ENCODE results near the gene BPIFB6. TPM values are rescaled to one million over a fixed set of nuclear protein-coding genes. Genes with fewer than 3 reads are reported as not detected.

Gene BPIFB6
- total RNA-seq, 3 donors from 2014 or later = not detected

DNA sequence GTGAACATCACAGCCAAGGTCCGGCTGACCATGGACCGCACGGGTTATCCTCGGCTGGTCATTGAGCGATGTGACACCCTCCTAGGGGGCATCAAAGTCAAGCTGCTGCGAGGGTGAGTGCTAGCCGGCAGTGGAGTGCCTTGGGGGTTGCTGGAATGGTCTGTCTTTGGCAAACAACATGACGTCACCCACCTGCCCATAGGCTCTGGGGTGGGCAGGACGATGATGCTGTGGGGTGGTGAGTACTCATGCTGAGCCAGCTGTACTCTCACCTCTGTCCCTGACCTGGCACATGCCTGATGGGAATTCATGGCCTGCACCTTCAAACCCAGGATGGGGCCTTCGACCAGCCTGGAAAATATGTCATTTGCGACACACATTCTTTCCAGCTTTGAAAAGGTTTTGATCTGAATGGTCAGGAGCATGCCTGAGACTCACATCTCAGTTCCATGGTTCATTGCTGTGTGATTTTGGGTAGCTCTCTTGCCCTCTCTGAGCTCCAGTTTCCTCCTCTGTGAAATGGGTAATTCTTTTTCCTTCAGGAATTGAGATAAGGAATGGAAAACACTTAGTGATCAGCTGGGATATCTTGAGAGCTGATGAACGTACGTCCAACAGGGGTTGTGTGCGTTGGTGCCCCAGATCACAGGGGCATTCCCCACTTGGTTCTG lies 54.7 kb downstream of the BPIFB6 start:
- no peak overlapping the region for H3K4me3 ChIP-seq
- ATAC-seq (no peak), DNase-seq (no peak)
- H3K4me1 ChIP-seq (ENCODE audit: low read depth) = no peaks in the 10 kb centered on the region
- TF ChIP-seq, protein P1, sequence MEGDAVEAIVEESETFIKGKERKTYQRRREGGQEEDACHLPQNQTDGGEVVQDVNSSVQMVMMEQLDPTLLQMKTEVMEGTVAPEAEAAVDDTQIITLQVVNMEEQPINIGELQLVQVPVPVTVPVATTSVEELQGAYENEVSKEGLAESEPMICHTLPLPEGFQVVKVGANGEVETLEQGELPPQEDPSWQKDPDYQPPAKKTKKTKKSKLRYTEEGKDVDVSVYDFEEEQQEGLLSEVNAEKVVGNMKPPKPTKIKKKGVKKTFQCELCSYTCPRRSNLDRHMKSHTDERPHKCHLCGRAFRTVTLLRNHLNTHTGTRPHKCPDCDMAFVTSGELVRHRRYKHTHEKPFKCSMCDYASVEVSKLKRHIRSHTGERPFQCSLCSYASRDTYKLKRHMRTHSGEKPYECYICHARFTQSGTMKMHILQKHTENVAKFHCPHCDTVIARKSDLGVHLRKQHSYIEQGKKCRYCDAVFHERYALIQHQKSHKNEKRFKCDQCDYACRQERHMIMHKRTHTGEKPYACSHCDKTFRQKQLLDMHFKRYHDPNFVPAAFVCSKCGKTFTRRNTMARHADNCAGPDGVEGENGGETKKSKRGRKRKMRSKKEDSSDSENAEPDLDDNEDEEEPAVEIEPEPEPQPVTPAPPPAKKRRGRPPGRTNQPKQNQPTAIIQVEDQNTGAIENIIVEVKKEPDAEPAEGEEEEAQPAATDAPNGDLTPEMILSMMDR (IDR thresholded peaks at IDR 0.05) = no peak
- H3K9me3 ChIP-seq = no peaks in the 10 kb centered on the region
- no peaks in the 10 kb centered on the region for H3K36me3 ChIP-seq (ENCODE audit: low read depth)
- intact Hi-C loops (cut with DNase I, micrococcal nuclease) = no loop called here

DNA sequence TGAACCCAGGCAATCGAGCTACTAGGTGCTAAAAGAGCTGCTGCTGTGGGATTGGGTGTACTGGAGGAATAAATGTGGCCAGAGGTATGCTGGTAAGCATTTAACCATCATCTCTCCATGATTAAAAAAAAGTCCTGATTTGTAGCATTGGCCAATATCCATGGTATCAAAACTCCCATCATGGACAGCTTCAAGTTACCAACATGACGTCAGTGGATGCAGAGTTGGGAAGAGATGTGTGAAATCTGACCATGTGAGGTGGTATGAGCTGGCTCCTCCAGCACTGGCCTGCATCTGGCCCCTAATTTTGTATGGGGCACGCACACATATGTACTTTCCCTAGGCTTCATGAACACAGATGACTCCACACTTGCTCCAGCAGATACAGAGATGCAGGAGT lies 59.7 kb downstream of the BPIFB6 start:
- TF ChIP-seq, protein P1 (IDR thresholded peaks at IDR 0.05) = no peak
- ATAC-seq (no peak), DNase-seq (no peak)
- Histone ChIP-seq H3K36me3 (ENCODE audit: low read depth) (no peaks in the 10 kb centered on the region), H3K4me3 (no peak overlapping the region), H3K9me3 (no peaks in the 10 kb centered on the region), H3K4me1 (ENCODE audit: low read depth) (no peaks in the 10 kb centered on the region)
- intact Hi-C loops (cut with DNase I, micrococcal nuclease) = no loop called here

DNA sequence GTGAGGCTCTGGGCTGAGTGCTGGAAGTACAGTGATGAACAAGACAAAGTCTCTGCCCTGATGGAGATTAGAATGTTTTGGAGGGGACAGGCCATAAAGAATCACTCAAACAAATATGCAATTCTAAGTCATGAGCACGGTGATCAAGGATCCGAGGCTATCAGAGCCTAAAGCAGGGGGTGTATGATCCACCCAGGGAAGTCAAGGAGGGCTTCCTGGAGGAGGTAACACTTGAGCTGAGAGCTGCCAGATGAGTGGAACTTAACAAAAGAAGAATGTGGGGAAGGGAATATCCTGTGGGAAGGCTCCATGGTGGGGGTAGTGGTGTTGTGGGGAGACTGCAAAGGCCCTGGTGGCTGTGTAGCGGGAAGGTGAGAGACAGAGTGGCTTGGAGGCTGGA lies 60.2 kb downstream of the BPIFB6 start:
- TF ChIP-seq, protein P1 (IDR thresholded peaks at IDR 0.05) = no peak
- H3K36me3 ChIP-seq (ENCODE audit: low read depth) = no peaks in the 10 kb centered on the region
- intact Hi-C loops (cut with DNase I, micrococcal nuclease) = no loop called here
- ATAC-seq (no peak), DNase-seq (no peak)
- no peak overlapping the region for H3K4me3 ChIP-seq
- no peaks in the 10 kb centered on the region for H3K4me1 ChIP-seq (ENCODE audit: low read depth)
- no peaks in the 10 kb centered on the region for H3K9me3 ChIP-seq

DNA sequence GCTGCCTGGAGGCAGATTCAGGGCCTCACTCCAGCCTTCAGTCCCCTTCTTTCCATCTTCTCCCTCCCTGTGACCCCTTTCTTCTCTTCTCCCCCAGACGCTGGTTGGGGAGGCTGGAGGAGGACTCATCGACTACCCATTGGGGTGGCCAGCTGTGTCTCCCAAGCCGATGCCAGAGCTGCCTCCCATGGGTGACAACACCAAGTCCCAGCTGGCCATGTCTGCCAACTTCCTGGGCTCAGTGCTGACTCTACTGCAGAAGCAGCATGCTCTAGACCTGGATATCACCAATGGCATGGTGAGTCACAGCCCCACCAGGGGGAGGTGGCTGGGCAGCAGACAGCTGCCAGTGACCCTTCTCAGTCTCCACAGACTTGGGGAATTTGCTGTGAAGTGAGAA lies 60.9 kb downstream of the BPIFB6 start:
- no peaks in the 10 kb centered on the region for H3K4me1 ChIP-seq (ENCODE audit: low read depth)
- DNase-seq = no peak
- no peaks in the 10 kb centered on the region for H3K9me3 ChIP-seq
- H3K36me3 ChIP-seq (ENCODE audit: low read depth) = no peaks in the 10 kb centered on the region
- no peak for ATAC-seq
- intact Hi-C loops (cut with DNase I, micrococcal nuclease) = no loop called here
- H3K4me3 ChIP-seq = no peak overlapping the region
- TF ChIP-seq, protein P1 (IDR thresholded peaks at IDR 0.05) = no peak

DNA sequence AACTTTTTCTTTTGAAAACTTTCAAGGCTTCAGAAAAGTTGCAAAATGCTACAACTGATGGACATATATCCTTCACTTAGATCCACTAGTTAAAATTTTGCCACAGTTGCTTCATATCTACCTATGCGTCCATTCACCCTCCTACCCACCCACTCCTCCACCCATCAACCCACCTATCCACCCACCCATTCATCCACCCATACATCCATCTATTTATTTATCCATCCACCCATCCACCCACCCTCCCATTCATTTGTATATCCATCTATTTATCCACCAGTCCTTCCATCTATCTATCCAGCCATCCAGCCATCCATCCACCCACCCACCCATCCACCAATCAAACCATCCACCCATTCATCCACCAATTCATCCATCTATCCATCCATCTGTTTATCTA lies 61.6 kb downstream of the BPIFB6 start:
- intact Hi-C loops (cut with DNase I, micrococcal nuclease) = no loop called here
- Histone ChIP-seq H3K9me3 (no peaks in the 10 kb centered on the region), H3K36me3 (ENCODE audit: low read depth) (no peaks in the 10 kb centered on the region), H3K4me1 (ENCODE audit: low read depth) (no peaks in the 10 kb centered on the region), H3K4me3 (no peak overlapping the region)
- ATAC-seq (no peak), DNase-seq (no peak)
- TF ChIP-seq, protein P1 (IDR thresholded peaks at IDR 0.05) = no peak

DNA sequence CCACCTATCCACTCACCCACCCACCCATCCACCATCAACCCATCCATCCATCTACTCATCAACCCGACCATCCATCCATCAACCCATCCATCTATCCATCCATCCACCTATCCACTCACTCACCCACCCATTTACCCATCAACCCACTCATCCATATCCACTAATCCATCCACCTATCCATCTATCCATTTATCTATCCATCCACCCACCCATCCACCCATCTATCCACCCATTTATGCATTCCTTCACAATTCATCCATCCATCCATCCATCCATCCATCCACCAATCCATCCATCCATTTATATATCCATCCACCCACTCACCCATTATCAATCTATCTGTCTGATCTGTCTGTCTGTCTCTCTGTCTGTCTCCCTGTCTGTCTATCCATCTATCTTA lies 62.1 kb downstream of the BPIFB6 start:
- Histone ChIP-seq H3K36me3 (ENCODE audit: low read depth) (no peaks in the 10 kb centered on the region), H3K9me3 (no peaks in the 10 kb centered on the region), H3K4me3 (no peak overlapping the region), H3K4me1 (ENCODE audit: low read depth) (no peaks in the 10 kb centered on the region)
- ATAC-seq (no peak), DNase-seq (no peak)
- TF ChIP-seq, protein P1 (IDR thresholded peaks at IDR 0.05) = no peak
- intact Hi-C loops (cut with DNase I, micrococcal nuclease) = no loop called here

All from mucosa of descending colon (tissue), 3 donors.